ENCODE measurements around the gene TSPAN31.

DNA sequence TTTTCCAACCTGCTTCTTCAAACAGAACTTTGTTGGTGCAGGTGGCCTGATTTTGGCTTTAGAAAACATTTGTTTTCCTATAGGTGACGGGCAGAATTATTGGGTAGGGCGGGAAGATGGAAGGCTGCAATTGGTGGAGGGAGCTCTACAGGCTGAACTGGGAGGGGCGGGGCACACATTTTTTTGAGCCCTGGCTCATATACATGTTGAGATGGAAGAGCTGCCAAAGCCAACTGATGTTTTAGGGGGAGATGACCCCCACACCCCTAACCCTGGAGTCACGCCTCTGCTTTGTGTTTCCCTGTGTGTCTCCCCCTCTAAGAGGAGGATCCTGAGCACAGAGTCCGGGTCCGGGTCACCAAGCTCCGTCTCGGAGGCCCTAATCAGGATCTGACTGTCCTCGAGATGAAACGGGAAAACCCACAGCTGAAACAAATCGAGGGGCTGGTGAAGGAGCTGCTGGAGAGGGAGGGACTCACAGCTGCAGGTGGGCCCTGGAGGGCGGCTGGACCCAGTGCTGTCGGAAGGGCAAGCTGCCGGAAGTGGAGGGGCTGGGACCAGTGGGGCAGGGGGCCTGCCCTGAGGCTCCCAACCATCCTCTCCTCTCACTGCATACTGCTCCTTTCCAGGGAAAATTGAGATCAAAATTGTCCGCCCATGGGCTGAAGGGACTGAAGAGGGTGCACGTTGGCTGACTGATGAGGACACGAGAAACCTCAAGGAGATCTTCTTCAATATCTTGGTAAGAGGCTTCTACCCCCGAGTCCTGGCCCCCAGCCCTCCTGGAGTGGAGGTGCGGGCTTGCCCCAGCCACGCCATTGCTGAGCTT is 24.8 kb upstream of the TSPAN31 start:
- TF ChIP-seq ZBTB8A (tag by site-specific recombination; IDR thresholded peaks at IDR 0.05) (no peak), ZEB2 (tag by site-specific recombination; IDR thresholded peaks at IDR 0.05) (no peak), ZFP41 (tag by site-specific recombination; IDR thresholded peaks at IDR 0.05; ENCODE audit: borderline replicate concordance) (no peak), ZNF175 (tag by site-specific recombination; IDR thresholded peaks at IDR 0.05) (no peak), SETDB1 (IDR thresholded peaks at IDR 0.05; ENCODE audit: insufficient read length, low read length) (no peak), SCRT2 (tag by site-specific recombination; IDR thresholded peaks at IDR 0.05) (no peak), ZNF10 (tag by site-specific recombination; IDR thresholded peaks at IDR 0.05) (no peak), ZNF174 (tag by site-specific recombination; IDR thresholded peaks at IDR 0.05) (no peak)
- TF ChIP-seq, protein P1, sequence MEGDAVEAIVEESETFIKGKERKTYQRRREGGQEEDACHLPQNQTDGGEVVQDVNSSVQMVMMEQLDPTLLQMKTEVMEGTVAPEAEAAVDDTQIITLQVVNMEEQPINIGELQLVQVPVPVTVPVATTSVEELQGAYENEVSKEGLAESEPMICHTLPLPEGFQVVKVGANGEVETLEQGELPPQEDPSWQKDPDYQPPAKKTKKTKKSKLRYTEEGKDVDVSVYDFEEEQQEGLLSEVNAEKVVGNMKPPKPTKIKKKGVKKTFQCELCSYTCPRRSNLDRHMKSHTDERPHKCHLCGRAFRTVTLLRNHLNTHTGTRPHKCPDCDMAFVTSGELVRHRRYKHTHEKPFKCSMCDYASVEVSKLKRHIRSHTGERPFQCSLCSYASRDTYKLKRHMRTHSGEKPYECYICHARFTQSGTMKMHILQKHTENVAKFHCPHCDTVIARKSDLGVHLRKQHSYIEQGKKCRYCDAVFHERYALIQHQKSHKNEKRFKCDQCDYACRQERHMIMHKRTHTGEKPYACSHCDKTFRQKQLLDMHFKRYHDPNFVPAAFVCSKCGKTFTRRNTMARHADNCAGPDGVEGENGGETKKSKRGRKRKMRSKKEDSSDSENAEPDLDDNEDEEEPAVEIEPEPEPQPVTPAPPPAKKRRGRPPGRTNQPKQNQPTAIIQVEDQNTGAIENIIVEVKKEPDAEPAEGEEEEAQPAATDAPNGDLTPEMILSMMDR (tag by site-specific recombination; IDR thresholded peaks at IDR 0.05): no peak
